GM21381 (cell line): ENCODE measurements around the gene ZSWIM7.
"Not testable (repeated sequence)": the region's sequence is repeated elsewhere in the genome, so short reads cannot be mapped to it uniquely, and the experiment has no call there.

Experiments
- ATAC-seq: cut with Tn5 transposase; IDR thresholded peaks from one replicate; pipeline ENCODE4 v1.9.1; 2021; ENCODE audit warnings: mild to moderate bottlenecking, moderate library complexity; ENCODE audit not compliant: unreplicated experiment

Gene ZSWIM7

DNA sequence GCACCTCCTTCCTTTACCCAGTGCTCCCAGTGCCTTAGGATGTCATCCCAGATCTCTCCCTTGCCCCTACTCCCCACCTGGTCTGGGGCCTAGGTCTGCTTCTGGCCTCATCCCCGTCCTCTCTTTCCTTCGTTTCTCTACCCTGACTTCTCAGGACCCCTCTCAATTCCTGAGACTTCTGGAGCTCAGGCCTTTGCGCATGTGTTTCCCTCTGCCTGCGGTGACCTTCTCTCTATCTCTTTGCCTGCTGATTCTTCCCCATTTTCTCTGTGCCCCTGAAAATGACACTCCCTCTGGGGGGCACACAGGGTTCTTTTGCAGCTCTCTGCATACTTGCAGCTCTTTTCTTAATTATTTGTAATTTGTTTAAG lies 41.0 kb downstream of the ZSWIM7 start:
- ATAC-seq = no peak

- ATAC-seq = no peak
Observed at GRCh38 chr17:15957608-15958307, 41.7 kb downstream of the ZSWIM7 start.

DNA sequence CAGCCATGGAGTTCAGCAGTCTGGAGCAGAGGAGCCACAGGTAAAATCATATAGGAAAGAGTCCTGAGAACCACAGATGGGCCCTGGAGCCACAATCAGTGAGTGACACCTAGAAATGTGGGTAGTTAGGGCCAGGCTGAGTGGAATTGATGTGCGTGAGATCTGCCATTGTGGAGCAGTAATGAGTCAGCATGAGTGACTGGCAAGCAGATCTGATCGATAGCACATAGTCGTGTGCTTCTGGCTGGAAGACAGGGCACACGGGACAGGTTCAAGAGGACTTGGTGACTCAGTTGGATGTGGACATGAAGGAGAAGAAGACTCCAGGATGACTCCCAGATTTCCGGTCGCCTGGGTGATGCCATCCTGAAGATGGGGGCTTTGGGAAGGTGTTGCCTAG lies 42.3 kb downstream of the ZSWIM7 start:
- no peak for ATAC-seq

- ATAC-seq = no peak
Observed at GRCh38 chr17:15955793-15956541, 43.5 kb downstream of the ZSWIM7 start.

DNA sequence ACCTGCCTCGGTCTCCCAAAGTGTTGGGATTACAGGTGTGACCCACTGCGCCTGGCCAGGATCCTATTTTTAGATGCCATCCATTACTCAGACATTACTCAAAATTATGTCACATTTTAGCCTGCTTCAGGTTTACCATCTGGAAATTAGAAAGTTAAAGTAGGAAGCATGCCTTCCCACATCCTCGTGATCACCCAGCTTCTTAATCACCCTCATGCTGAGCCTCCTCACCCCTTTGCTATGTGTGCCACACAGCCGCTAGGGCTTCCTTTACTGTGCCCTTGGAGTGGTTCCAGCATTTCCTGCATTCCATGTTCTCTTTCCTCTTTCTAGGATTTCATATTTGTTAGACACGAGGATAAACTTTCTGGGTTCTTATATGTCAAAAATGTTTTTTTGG lies 45.3 kb downstream of the ZSWIM7 start:
- ATAC-seq = no peak

DNA sequence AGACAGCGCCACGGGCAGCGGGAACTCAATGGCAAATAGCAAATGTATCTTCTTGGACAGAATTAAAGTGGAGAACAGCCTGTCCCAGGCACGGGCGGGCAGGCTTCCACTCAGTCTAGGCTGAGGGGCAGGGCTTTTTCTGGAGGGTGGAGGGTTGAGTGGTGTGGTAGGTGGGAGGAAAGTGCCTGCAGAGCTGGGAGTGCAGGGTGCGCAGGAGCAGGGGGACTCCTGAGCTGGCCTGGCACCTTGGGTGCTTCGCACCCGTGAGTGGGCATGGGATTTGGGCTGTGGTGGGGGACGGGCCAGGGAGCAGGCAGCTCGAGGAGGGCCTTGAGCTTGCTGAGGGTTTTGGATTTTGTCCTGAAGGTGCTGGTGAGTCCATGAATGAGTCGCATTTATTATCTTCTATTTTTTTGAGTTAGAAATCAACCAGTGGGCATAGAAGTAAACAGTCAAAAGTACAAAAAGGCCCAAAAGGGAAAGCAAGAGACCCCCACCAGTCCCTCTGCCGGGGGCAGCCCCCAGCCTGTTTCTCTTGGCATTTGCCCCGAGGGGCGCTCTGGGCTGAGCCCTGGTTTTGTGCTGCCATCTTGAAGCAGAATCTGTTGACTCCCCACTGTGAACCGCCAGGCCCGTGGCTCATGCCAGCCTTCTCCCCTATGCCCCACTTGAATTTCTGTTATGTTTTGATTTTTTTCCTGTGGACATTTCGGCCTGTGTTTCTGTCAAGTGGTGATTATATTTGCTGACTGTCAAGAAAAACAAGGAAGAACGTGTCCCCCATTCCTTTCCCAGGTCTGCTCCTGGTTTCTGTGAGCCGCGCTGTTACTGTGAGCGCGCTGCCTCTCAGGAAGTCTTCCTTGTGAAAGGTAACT lies 46.4 kb downstream of the ZSWIM7 start:
- no peak for ATAC-seq

- ATAC-seq = no peak
Observed at GRCh38 chr17:15952048-15952532, 47.4 kb downstream of the ZSWIM7 start.

- no peak for ATAC-seq
Observed at GRCh38 chr17:15951368-15952047, 48.0 kb downstream of the ZSWIM7 start.

DNA sequence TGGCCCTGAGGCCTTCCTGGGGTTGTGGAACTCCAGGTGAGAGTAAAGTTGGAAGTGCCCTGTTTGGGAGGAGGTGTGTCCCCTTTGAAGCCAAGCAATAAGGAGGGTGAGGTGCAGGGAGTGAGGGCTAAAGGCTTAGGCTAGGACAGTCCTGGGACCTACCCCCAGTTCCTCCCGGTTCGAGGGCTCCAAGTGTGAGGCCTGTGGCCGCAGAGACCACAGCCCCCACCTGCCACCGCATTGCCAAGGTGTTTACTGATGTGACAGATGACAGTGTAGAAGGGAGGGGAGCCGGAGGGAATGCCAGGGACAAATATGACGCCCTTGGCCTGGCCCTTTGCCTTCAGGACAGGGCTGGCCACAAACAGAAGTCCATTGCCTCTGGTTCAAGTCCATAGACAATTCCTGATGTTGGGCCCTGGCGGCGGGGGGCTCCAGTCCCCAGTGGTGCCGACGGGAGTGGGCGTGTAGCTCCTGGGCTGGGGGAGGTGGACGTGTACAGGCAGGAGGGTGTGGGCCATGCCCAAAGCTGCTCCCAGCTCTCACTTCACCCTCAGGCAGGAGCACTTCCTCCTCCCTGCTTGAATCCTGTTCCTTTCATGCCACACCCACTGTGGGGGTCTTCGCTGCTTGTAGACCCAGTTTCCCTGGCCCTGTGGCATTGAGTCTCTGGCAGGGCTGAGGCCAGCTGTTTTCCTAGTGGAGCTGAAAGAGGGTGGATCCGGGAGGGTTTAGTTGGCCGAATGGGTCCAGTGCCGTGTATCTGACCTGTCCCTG lies 51.3 kb downstream of the ZSWIM7 start:
- ATAC-seq = no peak

- no peak for ATAC-seq
Observed at GRCh38 chr17:15947271-15947670, 52.2 kb downstream of the ZSWIM7 start.

DNA sequence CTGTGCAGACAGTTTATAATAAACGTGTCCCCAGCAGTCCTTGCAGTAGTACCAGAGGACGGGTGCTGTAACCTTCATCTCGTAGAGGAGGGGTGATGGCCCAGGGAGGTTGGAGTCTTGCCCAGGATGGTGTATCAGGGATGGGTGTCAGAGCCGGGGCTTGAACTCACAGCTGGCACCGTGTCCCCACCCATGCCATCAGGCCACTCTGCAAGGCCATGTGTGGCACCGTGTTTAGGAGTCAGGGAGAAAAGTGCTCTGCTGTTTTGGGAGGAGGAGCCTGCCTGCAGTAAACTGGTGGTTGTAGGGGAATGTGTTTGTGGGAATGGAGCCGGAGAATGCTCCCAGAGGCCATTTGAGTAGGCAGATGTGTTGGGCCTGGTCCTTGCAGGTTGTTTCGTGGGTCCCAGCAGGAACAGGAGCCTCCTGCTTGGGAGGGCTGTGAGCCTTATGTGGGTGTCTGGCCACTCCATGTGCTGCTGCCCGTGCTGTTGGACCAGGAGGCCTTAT lies 52.8 kb downstream of the ZSWIM7 start:
- ATAC-seq = no peak

DNA sequence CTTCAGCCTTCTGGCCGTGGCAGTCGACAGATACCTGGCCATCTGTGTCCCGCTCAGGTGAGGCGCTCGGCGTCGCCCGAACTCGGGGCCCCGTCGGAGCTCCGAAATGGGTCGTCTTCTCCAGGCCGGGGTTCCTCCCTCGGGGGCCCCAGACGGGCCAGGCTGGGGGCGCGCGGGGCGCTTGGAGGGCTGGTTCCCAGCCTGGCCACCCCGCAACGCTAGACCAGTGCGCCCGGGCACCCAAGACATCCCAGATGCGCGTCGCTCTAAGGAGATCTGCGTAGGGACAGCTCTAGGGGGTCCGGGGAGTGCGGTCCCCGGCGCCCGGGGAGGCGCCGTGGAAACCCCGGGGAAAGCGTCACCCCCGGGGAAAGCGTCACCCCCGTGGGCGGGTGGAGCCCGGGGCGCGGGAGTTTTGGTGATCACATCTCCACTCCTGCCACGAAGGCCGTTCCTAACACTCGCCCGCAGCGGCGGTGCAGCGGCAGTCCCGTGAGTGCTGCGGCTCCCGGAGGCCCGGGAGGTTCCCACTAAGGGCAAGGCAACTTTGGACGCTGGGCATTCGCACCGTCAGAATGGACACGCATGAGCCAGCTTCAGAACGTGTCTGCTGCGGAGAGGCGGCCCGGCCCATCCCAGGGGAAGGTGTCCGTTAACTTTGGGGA lies 53.8 kb downstream of the ZSWIM7 start:
- no peak for ATAC-seq

DNA sequence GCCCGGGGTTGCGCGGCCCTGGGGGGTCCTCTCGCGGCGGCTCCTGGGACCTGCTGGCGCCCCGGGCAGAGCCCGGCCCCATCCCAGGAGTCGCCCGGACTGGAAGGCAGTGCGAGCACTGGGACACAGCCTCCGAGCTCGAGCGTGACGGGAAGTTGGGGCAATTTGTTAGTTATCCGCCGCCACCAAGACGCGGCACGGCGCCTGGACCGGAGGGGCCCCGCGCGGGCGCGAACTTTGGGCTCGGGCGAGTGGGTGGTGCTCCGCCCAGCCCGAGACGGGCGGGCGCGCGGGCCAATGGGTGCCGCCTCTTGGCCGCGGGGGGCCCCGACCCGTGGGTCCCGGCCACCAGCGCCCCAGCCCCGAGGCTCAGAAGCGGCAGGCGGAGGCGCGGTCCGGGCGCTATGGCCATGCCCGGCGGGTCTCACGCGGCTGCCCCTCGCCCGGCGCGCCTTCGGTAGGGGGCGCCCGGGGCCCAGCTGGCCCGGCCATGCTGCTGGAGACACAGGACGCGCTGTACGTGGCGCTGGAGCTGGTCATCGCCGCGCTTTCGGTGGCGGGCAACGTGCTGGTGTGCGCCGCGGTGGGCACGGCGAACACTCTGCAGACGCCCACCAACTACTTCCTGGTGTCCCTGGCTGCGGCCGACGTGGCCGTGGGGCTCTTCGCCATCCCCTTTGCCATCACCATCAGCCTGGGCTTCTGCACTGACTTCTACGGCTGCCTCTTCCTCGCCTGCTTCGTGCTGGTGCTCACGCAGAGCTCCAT lies 54.6 kb downstream of the ZSWIM7 start, which contains the start of gene ADORA2B:
Gene ADORA2B, plus strand, starts transcription at position 372 of the 768 bp plus-strand sequence. Its CDS starts 119 bp downstream, at position 491.
- peak; percentile 52 for ATAC-seq

- ATAC-seq = no peak
Observed at GRCh38 chr17:15943971-15944758, 55.3 kb downstream of the ZSWIM7 start.

GRCh38 chr17:15942207-15942833 lies 57.2 kb downstream of the ZSWIM7 start:
- no peak for ATAC-seq

DNA sequence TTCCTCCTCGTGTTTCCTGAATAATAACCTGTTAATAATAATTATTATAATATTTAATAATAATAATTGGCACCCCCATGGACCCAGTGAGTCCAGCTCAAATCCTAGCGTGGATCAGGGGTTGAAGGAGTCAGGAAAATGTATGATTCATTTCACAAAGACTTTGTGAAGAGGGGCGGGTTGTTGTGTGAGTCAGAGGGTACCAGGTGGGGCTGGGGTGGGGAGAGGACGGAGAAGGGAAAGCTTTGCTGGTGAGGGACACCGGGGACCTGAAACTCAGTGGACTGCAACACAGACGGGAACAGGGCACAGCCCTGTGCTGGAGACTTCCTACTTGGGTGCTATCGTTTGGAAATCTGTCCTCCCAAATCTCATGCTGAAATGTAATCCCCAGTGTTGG lies 57.7 kb downstream of the ZSWIM7 start:
- no peak for ATAC-seq

- not testable (repeated sequence) for ATAC-seq
Observed at GRCh38 chr17:15936481-15936880, 63.0 kb downstream of the ZSWIM7 start.
